Stomach (tissue), 9 donors: ENCODE data around the gene STBD1. TPM values are rescaled to one million over a fixed set of nuclear protein-coding genes. Genes with fewer than 3 reads are reported as not detected.

Experiments
- DNase-seq, 2 donors: peaks; one replicate each; pipeline versions ENCODE4 v3.0.0 to v3.0.0-alpha.2; 2013 to 2019
- H3K27ac ChIP-seq, 5 donors: fragments of 200-600 bp in 4 of 5; sonication (generic) in 4 of 5; one replicate each; pipeline ENCODE4 v1.5.1; 2013 to 2019; ENCODE audit warnings: mild to moderate bottlenecking in 1 of 5, moderate library complexity in 1 of 5
- H3K27me3 ChIP-seq, 3 donors: fragments of 200-600 bp; sonication (generic); one replicate each; pipeline ENCODE4 v1.5.1; 2017 to 2019; ENCODE audit warnings: mixed run types in 1 of 3
- H3K36me3 ChIP-seq, 4 donors: fragments of 200-600 bp; sonication (generic); 1 replicate in 3 of 4; 2 replicates in 1 of 4; pipeline ENCODE4 v1.5.1; 2016 to 2019
- H3K4me1 ChIP-seq, 4 donors: fragments of 200-600 bp; sonication (generic); one replicate each; pipeline ENCODE4 v1.5.1; 2016 to 2019
- H3K4me3 ChIP-seq, 4 donors: fragments of 200-600 bp; sonication (generic) in 3 of 4; one replicate each; pipeline ENCODE4 v1.5.1; 2016 to 2019; ENCODE audit warnings: mild to moderate bottlenecking in 1 of 4
- H3K9me3 ChIP-seq, 4 donors: fragments of 200-600 bp; sonication (generic); one replicate each; pipeline ENCODE4 v1.5.1; 2016 to 2019
- CTCF ChIP-seq, 7 experiments: fragments of 450-650 bp in 4 of 7; fragments of 200-600 bp in 3 of 7; sonication (generic) in 3 of 7; IDR thresholded peaks; one replicate each; pipeline ENCODE4 v1.5.1; 2016 to 2019; ENCODE audit warnings: antibody characterized with exemption in 7 of 7, control low read depth in 2 of 7, mild to moderate bottlenecking in 1 of 7
- EP300 ChIP-seq: sonication (generic); formaldehyde crosslinking; IDR thresholded peaks from one replicate; pipeline ENCODE4 v1.6.1; 2017; ENCODE audit warnings: antibody characterized with exemption
- POLR2A ChIP-seq, 4 donors: fragments of 450-650 bp; IDR thresholded peaks; one replicate each; pipeline ENCODE4 v1.6.1; 2016; ENCODE audit warnings: antibody characterized with exemption in 4 of 4, control low read depth in 2 of 4, mild to moderate bottlenecking in 1 of 4, moderate library complexity in 1 of 4
- POLR2AphosphoS5 ChIP-seq, 3 donors: sonication (generic); formaldehyde crosslinking; IDR thresholded peaks; one replicate each; pipeline ENCODE4 v1.6.1; 2016; ENCODE audit warnings: antibody characterized with exemption in 3 of 3
- WGBS, 5 donors: extraction: QIAGEN DNeasy Blood & Tissue Kit in 3 of 5; methylation state at CpG; one replicate each; pipeline versions ENCODE4 v1.1.5 to v1.1.7; 2013 to 2018; 5-methylcytosine and 5-hydroxymethylcytosine counted together
- intact Hi-C: fragments of 100-400 bp; cut with DNase I; formaldehyde crosslinking; loops from one replicate; pipeline ENCODE4 v1.15.1; 2023; ENCODE audit warnings: low total_unique reads
- polyA plus RNA-seq, 3 donors: library from polyadenylated mRNA; stranded (reverse); fragments of 200-250 nt; gene quantifications; one replicate each; pipeline ENCODE4 v1.2.3, GENCODE V29; 2013
- total RNA-seq, 5 donors: library from RNA; depleted of rRNA; stranded (reverse); fragments of >200 nt; gene quantifications; one replicate each; pipeline versions ENCODE4 v1.1.0 to v1.2.3, GENCODE V29; 2014 to 2016
- donor health status: healthy with polysubstance abuse.
- donor health status: Bipolar disorder and iron deficiency.
- donor health status: healthy.

STBD1 gene
- total and polyA plus RNA-seq, 8 donors = 0.89 to 29.3 (median 4.1) TPM; not detected in 1

- Histone ChIP-seq H3K36me3 (no peaks in the 10 kb centered on the region), H3K27me3 (no peaks in the 10 kb centered on the region), H3K9me3 (peaks cover 0 to 14% (median 5%) of the 10 kb centered on the region in 4 donors), H3K27ac (peak overlapping the region in 1 of 5 donors; percentile 65), H3K4me1 (peaks cover 8 to 42% (median 16%) of the 10 kb centered on the region in 4 donors), H3K4me3 (no peak overlapping the region)
- TF ChIP-seq POLR2A (IDR thresholded peaks at IDR 0.05) (no peak), POLR2AphosphoS5 (IDR thresholded peaks at IDR 0.05) (no peak), EP300 (no peak), CTCF (IDR thresholded peaks at IDR 0.05) (no peak)
- DNase-seq = no peak
- 23 to 55% (median 44%) methylated on average over 1 of the region's 1 CpG for WGBS, 5 donors
- intact Hi-C loops = loop anchor here (10.0 kb wide), 1 partner anchor 127 kb away; no protein-coding TSS in a partner anchor
These were observed 4.8 kb upstream of the STBD1 start for GRCh38 chr4:76301775-76302162.

- intact Hi-C loops = loop anchor here (10.0 kb wide), 1 partner anchor 128 kb away; no protein-coding TSS in a partner anchor
- peaks cover 15 to 54% (median 27%) of the 10 kb centered on the region in 4 donors for H3K4me1 ChIP-seq
- no peaks in the 10 kb centered on the region for H3K27me3 ChIP-seq
- 73 to 84% (median 82%) methylated on average over 3 of the region's 3 CpGs for WGBS, 5 donors
- no peak overlapping the region for H3K4me3 ChIP-seq
- no peaks in the 10 kb centered on the region for H3K36me3 ChIP-seq
- no peak overlapping the region for H3K27ac ChIP-seq
- peaks cover 0 to 4% (median 0%) of the 10 kb centered on the region in 4 donors for H3K9me3 ChIP-seq
- TF ChIP-seq CTCF (IDR thresholded peaks at IDR 0.05) = no peak
- no peak for TF ChIP-seq POLR2A (IDR thresholded peaks at IDR 0.05)
- DNase-seq = no peak
These were observed 3.6 kb upstream of the STBD1 start for GRCh38 chr4:76302826-76303438.

- TF ChIP-seq POLR2AphosphoS5 (IDR thresholded peaks at IDR 0.05) (no peak), CTCF (IDR thresholded peaks at IDR 0.05) (no peak), EP300 (no peak), POLR2A (IDR thresholded peaks at IDR 0.05) (no peak)
- DNase-seq = no peak
- peak overlapping the region in 4 of 5 donors; percentile 85 to 92 (median 88) for H3K27ac ChIP-seq
- H3K36me3 ChIP-seq = peaks cover 0 to 12% (median 10%) of the 10 kb centered on the region in 4 donors
- H3K27me3 ChIP-seq = no peaks in the 10 kb centered on the region
- H3K4me3 ChIP-seq = peak overlapping the region; percentile 73 to 89 (median 82)
- WGBS, 5 donors = 80 to 85% (median 85%) methylated on average over 7 of the region's 7 CpGs
- no peaks in the 10 kb centered on the region for H3K9me3 ChIP-seq
- peaks cover 24 to 73% (median 35%) of the 10 kb centered on the region in 4 donors for H3K4me1 ChIP-seq
- intact Hi-C loops = loop anchor here (10.0 kb wide), 1 partner anchor 130 kb away; no protein-coding TSS in a partner anchor
These were observed 1.4 kb upstream of the STBD1 start for GRCh38 chr4:76305033-76305687.

GRCh38 chr4:76306882-76307659 is 538 bp downstream of the STBD1 start:
- no peaks in the 10 kb centered on the region for H3K9me3 ChIP-seq
- intact Hi-C loops = loop anchor here (10.0 kb wide), 1 partner anchor 132 kb away; no protein-coding TSS in a partner anchor
- peak; percentile 68 to 83 for DNase-seq
- WGBS, 5 donors = 3 to 20% (median 3%) methylated on average over 11 to 37 of the region's 37 CpGs
- peaks cover 0 to 18% (median 16%) of the 10 kb centered on the region in 4 donors for H3K36me3 ChIP-seq
- H3K27ac ChIP-seq = peak overlapping the region; percentile 85 to 92 (median 89)
- no peaks in the 10 kb centered on the region for H3K27me3 ChIP-seq
- H3K4me3 ChIP-seq = peak overlapping the region; percentile 73 to 89 (median 82)
- TF ChIP-seq EP300 (no peak), POLR2A (IDR thresholded peaks at IDR 0.05) (no peak), CTCF (IDR thresholded peaks at IDR 0.05) (peak in 2 of 7 experiments; percentile 31 to 33), POLR2AphosphoS5 (IDR thresholded peaks at IDR 0.05) (peak in 1 of 3 donors; percentile 14)
- H3K4me1 ChIP-seq = peaks cover 24 to 63% (median 31%) of the 10 kb centered on the region in 4 donors
